ENCODE data around the gene KRTAP4-12. TPM values are rescaled to one million over a fixed set of nuclear protein-coding genes. Genes with fewer than 3 reads are reported as not detected.

The KRTAP4-12 gene
- polyA plus RNA-seq, 1 donor (not counting 4 experiments of a cell fraction or from before 2014, with no cell fraction given): not detected

- Histone ChIP-seq H4K20me1 (ENCODE audit: control insufficient read depth, extremely low read depth, insufficient read depth, low read length) (no peaks in the 10 kb centered on the region), H3K9me3 (ENCODE audit: control insufficient read depth, low read depth, low read length) (no peaks in the 10 kb centered on the region), H3K27ac (ENCODE audit: control insufficient read depth, insufficient read depth, low read length) (no peak overlapping the region), H3K4me3 (ENCODE audit: control insufficient read depth in 2 of 3, extremely low read depth in 1 of 3, insufficient read depth in 2 of 3, low read depth in 1 of 3, low read length in 3 of 3) (no peak overlapping the region), H3K36me3 (ENCODE audit: control insufficient read depth in 2 of 2, extremely low read depth in 1 of 2, insufficient read depth in 2 of 2, low read length in 2 of 2) (no peaks in the 10 kb centered on the region), H3K79me2 (ENCODE audit: control insufficient read depth, insufficient read depth, low read length) (no peaks in the 10 kb centered on the region), H3K9ac (ENCODE audit: control insufficient read depth, extremely low read depth, insufficient read depth, low read length) (no peak overlapping the region), H3K27me3 (ENCODE audit: control insufficient read depth, extremely low read depth, insufficient read depth, low read length) (no peaks in the 10 kb centered on the region), H3K4me2 (ENCODE audit: control insufficient read depth, extremely low read depth, insufficient read depth, low read depth, low read length) (no peak overlapping the region), H2AFZ (ENCODE audit: control insufficient read depth, low read length) (no peak overlapping the region), H3K4me1 (ENCODE audit: control insufficient read depth, extremely low read depth, insufficient read depth, low read length) (no peaks in the 10 kb centered on the region), H3K9me1 (ENCODE audit: control insufficient read depth, extremely low read depth, insufficient read depth, low read length) (no peaks in the 10 kb centered on the region)
- dilution Hi-C loops (cut with MboI; ENCODE audit: extremely low pct_ligation_motif_present, low sequenced_read_pairs): no loop called here
- FAIRE-seq: no peak
- no peak for DNase-seq (ENCODE audit: low read depth, low spot score)
- TF ChIP-seq EZH2 (IDR thresholded peaks at IDR 0.05; ENCODE audit: low read length): no peak
- TF ChIP-seq CTCF (optimal IDR thresholded peaks at IDR 0.05 in 1 of 3, IDR thresholded peaks at IDR 0.05 in 1 of 3, conservative IDR thresholded peaks at IDR 0.05 in 1 of 3; ENCODE audit: extremely low read depth in 1 of 3, insufficient read depth in 2 of 3, low read length in 3 of 3): no peak
Measured at GRCh38 chr17:41167561-41167960, 43.6 kb upstream of the KRTAP4-12 start.

- Histone ChIP-seq H3K27me3 (ENCODE audit: control insufficient read depth, extremely low read depth, insufficient read depth, low read length) (no peaks in the 10 kb centered on the region), H3K9me1 (ENCODE audit: control insufficient read depth, extremely low read depth, insufficient read depth, low read length) (no peaks in the 10 kb centered on the region), H3K36me3 (ENCODE audit: control insufficient read depth in 2 of 2, extremely low read depth in 1 of 2, insufficient read depth in 2 of 2, low read length in 2 of 2) (no peaks in the 10 kb centered on the region), H3K79me2 (ENCODE audit: control insufficient read depth, insufficient read depth, low read length) (no peaks in the 10 kb centered on the region), H4K20me1 (ENCODE audit: control insufficient read depth, extremely low read depth, insufficient read depth, low read length) (no peaks in the 10 kb centered on the region), H3K9me3 (ENCODE audit: control insufficient read depth, low read depth, low read length) (no peaks in the 10 kb centered on the region), H2AFZ (ENCODE audit: control insufficient read depth, low read length) (no peak overlapping the region), H3K4me1 (ENCODE audit: control insufficient read depth, extremely low read depth, insufficient read depth, low read length) (no peaks in the 10 kb centered on the region), H3K4me3 (ENCODE audit: control insufficient read depth in 2 of 3, extremely low read depth in 1 of 3, insufficient read depth in 2 of 3, low read depth in 1 of 3, low read length in 3 of 3) (no peak overlapping the region), H3K9ac (ENCODE audit: control insufficient read depth, extremely low read depth, insufficient read depth, low read length) (no peak overlapping the region), H3K4me2 (ENCODE audit: control insufficient read depth, extremely low read depth, insufficient read depth, low read depth, low read length) (no peak overlapping the region), H3K27ac (ENCODE audit: control insufficient read depth, insufficient read depth, low read length) (no peak overlapping the region)
- dilution Hi-C loops (cut with MboI; ENCODE audit: extremely low pct_ligation_motif_present, low sequenced_read_pairs): no loop called here
- FAIRE-seq: no peak
- DNase-seq (ENCODE audit: low read depth, low spot score): no peak
- TF ChIP-seq EZH2 (IDR thresholded peaks at IDR 0.05; ENCODE audit: low read length) (no peak), CTCF (optimal IDR thresholded peaks at IDR 0.05 in 1 of 3, IDR thresholded peaks at IDR 0.05 in 1 of 3, conservative IDR thresholded peaks at IDR 0.05 in 1 of 3; ENCODE audit: extremely low read depth in 1 of 3, insufficient read depth in 2 of 3, low read length in 3 of 3) (no peak)
Measured at GRCh38 chr17:41163828-41164227, 39.8 kb upstream of the KRTAP4-12 start.
